ENCODE measurements around the gene UBAP1L. TPM values are rescaled to one million over a fixed set of nuclear protein-coding genes. Genes with fewer than 3 reads are reported as not detected.
"Not testable (repeated sequence)": the region's sequence is repeated elsewhere in the genome, so short reads cannot be mapped to it uniquely, and the experiment has no call there.

The UBAP1L gene
- 2.1 and 3.8 TPM in 2 replicates for total RNA-seq (ENCODE audit: low replicate concordance)

GRCh38 chr15:65115086-65115485 lies at the start of gene UBAP1L:
UBAP1L (minus strand) TSS chr15:65115200; CDS start chr15:65106215, 8,985 bp downstream.
- no peak within 1 kb of the TSS for H3K4me3 ChIP-seq (ENCODE audit: low read depth, low read length)
- TF ChIP-seq CTCF (IDR thresholded peaks at IDR 0.05; ENCODE audit: insufficient read depth, low read length), result no peak
- DNase-seq (ENCODE audit: low read depth), result no peak

- no peak for TF ChIP-seq CTCF (IDR thresholded peaks at IDR 0.05; ENCODE audit: insufficient read depth, low read length)
- no peak overlapping the region for H3K4me3 ChIP-seq (ENCODE audit: low read depth, low read length)
- DNase-seq (ENCODE audit: low read depth), result no peak
These were observed 49.1 kb upstream of the UBAP1L start for GRCh38 chr15:65164139-65164538.

- TF ChIP-seq CTCF (IDR thresholded peaks at IDR 0.05; ENCODE audit: insufficient read depth, low read length), result no peak
- DNase-seq (ENCODE audit: low read depth), result no peak
- H3K4me3 ChIP-seq (ENCODE audit: low read depth, low read length), result no peak overlapping the region
These were observed 48.0 kb upstream of the UBAP1L start for GRCh38 chr15:65163041-65163440.

- no peak for TF ChIP-seq CTCF (IDR thresholded peaks at IDR 0.05; ENCODE audit: insufficient read depth, low read length)
- H3K4me3 ChIP-seq (ENCODE audit: low read depth, low read length), result no peak overlapping the region
- no peak for DNase-seq (ENCODE audit: low read depth)
These were observed 41.7 kb upstream of the UBAP1L start for GRCh38 chr15:65156692-65157091.

GRCh38 chr15:65154720-65155119 lies 39.7 kb upstream of the UBAP1L start:
- no peak overlapping the region for H3K4me3 ChIP-seq (ENCODE audit: low read depth, low read length)
- no peak for TF ChIP-seq CTCF (IDR thresholded peaks at IDR 0.05; ENCODE audit: insufficient read depth, low read length)
- no peak for DNase-seq (ENCODE audit: low read depth)

GRCh38 chr15:65147902-65148301 lies 32.9 kb upstream of the UBAP1L start:
- DNase-seq (ENCODE audit: low read depth), result no peak
- no peak for TF ChIP-seq CTCF (IDR thresholded peaks at IDR 0.05; ENCODE audit: insufficient read depth, low read length)
- H3K4me3 ChIP-seq (ENCODE audit: low read depth, low read length), result no peak overlapping the region

- H3K4me3 ChIP-seq (ENCODE audit: low read depth, low read length), result no peak overlapping the region
- TF ChIP-seq CTCF (IDR thresholded peaks at IDR 0.05; ENCODE audit: insufficient read depth, low read length), result no peak
- no peak for DNase-seq (ENCODE audit: low read depth)
These were observed 31.4 kb upstream of the UBAP1L start for GRCh38 chr15:65146438-65146837.

- H3K4me3 ChIP-seq (ENCODE audit: low read depth, low read length); DNase-seq (ENCODE audit: low read depth): not testable (repeated sequence)
These were observed 23.6 kb upstream of the UBAP1L start for GRCh38 chr15:65138631-65139030.

GRCh38 chr15:65137893-65138292 lies 22.9 kb upstream of the UBAP1L start:
- DNase-seq (ENCODE audit: low read depth); H3K4me3 ChIP-seq (ENCODE audit: low read depth, low read length): not testable (repeated sequence)

- not testable (repeated sequence) for H3K4me3 ChIP-seq (ENCODE audit: low read depth, low read length); DNase-seq (ENCODE audit: low read depth)
These were observed 22.1 kb upstream of the UBAP1L start for GRCh38 chr15:65137089-65137488.

Measured in fibroblast of the aortic adventitia (primary cell).